Right cardiac atrium (tissue), 5 donors: ENCODE results near the gene GRIA1. TPM values are rescaled to one million over a fixed set of nuclear protein-coding genes. Genes with fewer than 3 reads are reported as not detected.

Source experiments
- ATAC-seq, 2 donors: fragments of 200-7000 bp; cut with Tn5 transposase; one replicate each; pipeline versions ENCODE4 v1.8.0 to v1.9.1; 2020; ENCODE audit warnings: moderate library complexity in 2 of 2, mild to moderate bottlenecking in 1 of 2
- DNase-seq, 3 donors: peaks; one replicate each; pipeline ENCODE4 v3.0.0-alpha.2; 2020
- H3K27ac ChIP-seq: one replicate; pipeline ENCODE4 v1.5.1; 2013; ENCODE audit warnings: mild to moderate bottlenecking, low read length, control low read depth, moderate library complexity
- H3K27me3 ChIP-seq: one replicate; pipeline ENCODE4 v1.6.1; 2013; ENCODE audit not compliant: control insufficient read depth, insufficient read depth
- H3K4me1 ChIP-seq: one replicate; pipeline ENCODE4 v1.6.1; 2013; ENCODE audit warnings: low read length; ENCODE audit not compliant: control insufficient read depth, insufficient read depth
- H3K4me3 ChIP-seq: one replicate; pipeline ENCODE4 v1.5.1; 2013; ENCODE audit warnings: low read length, control low read depth
- H3K9me3 ChIP-seq: one replicate; pipeline ENCODE4 v1.6.1; 2013; ENCODE audit warnings: low read length; ENCODE audit not compliant: control insufficient read depth
- WGBS: extraction: QIAGEN DNeasy Blood & Tissue Kit; methylation state at CpG from one replicate; pipeline ENCODE4 v1.1.7; 2013; 5-methylcytosine and 5-hydroxymethylcytosine counted together
- intact Hi-C, 4 donors: fragments of 100-400 bp; cut with DNase I; formaldehyde crosslinking; loops; one replicate each; pipeline versions ENCODE4 v1.11.0 to v1.14.0; 2022 to 2023
- polyA plus RNA-seq: library from polyadenylated mRNA; stranded (reverse); fragments of 200-250 nt; gene quantifications from one replicate; pipeline ENCODE4 v1.2.3, GENCODE V29; 2013
- total RNA-seq, 4 donors: library from RNA; stranded (reverse); fragmentation: NEBNext Ultra II Directional; extraction: Animal tissue kit (Norgen Biotek cat#: 25700); gene quantifications; one replicate each; pipeline ENCODE4 v1.2.1, GENCODE V29; 2021
- donor health status: healthy with polysubstance abuse.
- donor health status: DM: no; HTN: yes; CAD: no.
- donor health status: DM: no; HTN: no; CAD: no.
- donor health status: DM: no; HTN: yes; CAD: no; lungs with severe emphysema.
- donor health status: DM: yes; HTN: yes; CAD: no.

GRIA1 gene
- total and polyA plus RNA-seq, 5 donors: 0.20 to 1.2 (median 0.43) TPM

GRCh38 chr5:153469423-153469822 is 21.0 kb upstream of the GRIA1 start:
- DNase-seq (no peak), ATAC-seq (no peak)
- H3K4me3 ChIP-seq: no peak overlapping the region
- H3K27me3 ChIP-seq: peaks cover 3% of the 10 kb centered on the region
- intact Hi-C loops: no loop called here
- whole genome bisulfite sequencing: 86% methylated on average over 3 of the region's 3 CpGs
- H3K27ac ChIP-seq: no peak overlapping the region
- H3K4me1 ChIP-seq: no peaks in the 10 kb centered on the region
- no peaks in the 10 kb centered on the region for H3K9me3 ChIP-seq

- WGBS: 44% methylated on average over 4 of the region's 4 CpGs
- Histone ChIP-seq H3K4me3 (no peak overlapping the region), H3K27me3 (peaks cover 3% of the 10 kb centered on the region), H3K27ac (no peak overlapping the region), H3K4me1 (no peaks in the 10 kb centered on the region), H3K9me3 (no peaks in the 10 kb centered on the region)
- DNase-seq (no peak), ATAC-seq (no peak)
- intact Hi-C loops: no loop called here
Observed at GRCh38 chr5:153470736-153471135, 19.7 kb upstream of the GRIA1 start.

GRCh38 chr5:153476767-153477166 is 13.7 kb upstream of the GRIA1 start:
- intact Hi-C loops: no loop called here
- H3K4me3 ChIP-seq: no peak overlapping the region
- H3K9me3 ChIP-seq: no peaks in the 10 kb centered on the region
- no peak for DNase-seq
- no peaks in the 10 kb centered on the region for H3K4me1 ChIP-seq
- 36% methylated on average over 1 of the region's 1 CpG for WGBS
- H3K27me3 ChIP-seq: no peaks in the 10 kb centered on the region
- H3K27ac ChIP-seq: no peak overlapping the region
- no peak for ATAC-seq

- no peaks in the 10 kb centered on the region for H3K9me3 ChIP-seq
- DNase-seq: no peak
Observed at GRCh38 chr5:153480401-153480800, 10.1 kb upstream of the GRIA1 start.

GRCh38 chr5:153483482-153483881 is 7.0 kb upstream of the GRIA1 start:
- Histone ChIP-seq H3K27ac (no peak overlapping the region), H3K27me3 (no peaks in the 10 kb centered on the region), H3K4me3 (no peak overlapping the region), H3K4me1 (no peaks in the 10 kb centered on the region), H3K9me3 (no peaks in the 10 kb centered on the region)
- ATAC-seq: no peak
- no peak for DNase-seq
- intact Hi-C loops: loop anchor here in 1 of 4 donors (10.0 kb wide), 1 partner anchor 231 kb away; no protein-coding TSS in a partner anchor
- 86% methylated on average over 4 of the region's 4 CpGs for WGBS

More at GRCh38 chr5:153480401-153480800, 10.1 kb upstream of the GRIA1 start:
- ATAC-seq: no peak
- Histone ChIP-seq H3K27me3 (no peaks in the 10 kb centered on the region), H3K4me3 (no peak overlapping the region), H3K4me1 (no peaks in the 10 kb centered on the region), H3K27ac (no peak overlapping the region)
- intact Hi-C loops: loop anchor here in 1 of 4 donors (10.0 kb wide), 1 partner anchor 234 kb away; no protein-coding TSS in a partner anchor

- DNase-seq (no peak), ATAC-seq (no peak)
- Histone ChIP-seq H3K9me3 (no peaks in the 10 kb centered on the region), H3K27ac (no peak overlapping the region), H3K4me1 (no peaks in the 10 kb centered on the region), H3K27me3 (no peaks in the 10 kb centered on the region), H3K4me3 (no peak overlapping the region)
- WGBS: 62% methylated on average over 2 of the region's 2 CpGs
- intact Hi-C loops: loop anchor here in 1 of 4 donors (10.0 kb wide), 1 partner anchor 229 kb away; no protein-coding TSS in a partner anchor
Observed at GRCh38 chr5:153485641-153486040, 4.8 kb upstream of the GRIA1 start.

- intact Hi-C loops: loop anchor here in 1 of 4 donors (10.0 kb wide), 1 partner anchor 228 kb away; no protein-coding TSS in a partner anchor
- H3K4me3 ChIP-seq: no peak overlapping the region
- H3K27ac ChIP-seq: no peak overlapping the region
- DNase-seq (no peak), ATAC-seq (no peak)
- WGBS: 60% methylated on average over 2 of the region's 2 CpGs
- no peaks in the 10 kb centered on the region for H3K27me3 ChIP-seq
- H3K4me1 ChIP-seq: no peaks in the 10 kb centered on the region
- no peaks in the 10 kb centered on the region for H3K9me3 ChIP-seq
Observed at GRCh38 chr5:153486771-153487170, 3.7 kb upstream of the GRIA1 start.

GRCh38 chr5:153489611-153490010 is 859 bp upstream of the GRIA1 start:
- WGBS: 71% methylated on average over 3 of the region's 3 CpGs
- ATAC-seq (no peak), DNase-seq (no peak)
- intact Hi-C loops: loop anchor here (5.0 to 10.0 kb wide), 4 partner anchors 225 to 475 kb away; no protein-coding TSS in a partner anchor
- Histone ChIP-seq H3K4me3 (no peak overlapping the region), H3K27ac (no peak overlapping the region), H3K9me3 (no peaks in the 10 kb centered on the region), H3K27me3 (no peaks in the 10 kb centered on the region), H3K4me1 (no peaks in the 10 kb centered on the region)

- Histone ChIP-seq H3K9me3 (no peaks in the 10 kb centered on the region), H3K4me3 (peak overlapping the region; percentile 40), H3K4me1 (no peaks in the 10 kb centered on the region), H3K27me3 (no peaks in the 10 kb centered on the region), H3K27ac (no peak overlapping the region)
- intact Hi-C loops: loop anchor here in 3 of 4 donors (5.0 to 10.0 kb wide), 4 partner anchors 224 to 474 kb away; no protein-coding TSS in a partner anchor
- WGBS: 17% methylated on average over 14 of the region's 14 CpGs
- DNase-seq (no peak), ATAC-seq (no peak)
Observed at GRCh38 chr5:153491038-153491744, 721 bp downstream of the GRIA1 start.

GRCh38 chr5:153491856-153492255 is 1.4 kb downstream of the GRIA1 start:
- DNase-seq: no peak
- intact Hi-C loops: loop anchor here in 3 of 4 donors (5.0 to 10.0 kb wide), 4 partner anchors 223 to 473 kb away; no protein-coding TSS in a partner anchor
- Histone ChIP-seq H3K27ac (no peak overlapping the region), H3K4me1 (no peaks in the 10 kb centered on the region), H3K27me3 (no peaks in the 10 kb centered on the region), H3K4me3 (no peak overlapping the region), H3K9me3 (no peaks in the 10 kb centered on the region)
- 44% methylated on average over 8 of the region's 8 CpGs for WGBS
- no peak for ATAC-seq

- Histone ChIP-seq H3K4me3 (no peak overlapping the region), H3K4me1 (no peaks in the 10 kb centered on the region), H3K27me3 (no peaks in the 10 kb centered on the region), H3K9me3 (no peaks in the 10 kb centered on the region), H3K27ac (no peak overlapping the region)
- WGBS: 56% methylated on average over 1 of the region's 1 CpG
- ATAC-seq (no peak), DNase-seq (no peak)
- intact Hi-C loops: loop anchor here (5.0 to 10.0 kb wide), 5 partner anchors 215 to 468 kb away; no protein-coding TSS in a partner anchor
Observed at GRCh38 chr5:153496835-153497234, 6.4 kb downstream of the GRIA1 start.
